ENCODE results near the gene NEDD4L.

GRCh38 chr18:58223717-58224424 is 179.8 kb downstream of the NEDD4L start:
- no peak for TF ChIP-seq CTCF (conservative IDR thresholded peaks at IDR 0.05; ENCODE audit: low read depth in 2 of 2)
- no peak for TF ChIP-seq EZH2 (IDR thresholded peaks at IDR 0.05; ENCODE audit: low read depth, unreplicated experiment)
- no peak for TF ChIP-seq STAT1 (IDR thresholded peaks at IDR 0.05; ENCODE audit: unreplicated experiment)
- TF ChIP-seq ETS1 (IDR thresholded peaks at IDR 0.05) = no peak
